ENCODE measurements around the gene MBOAT7. TPM values are rescaled to one million over a fixed set of nuclear protein-coding genes. Genes with fewer than 3 reads are reported as not detected.
"Not testable (repeated sequence)": the region's sequence is repeated elsewhere in the genome, so short reads cannot be mapped to it uniquely, and the experiment has no call there.

MBOAT7 gene
- polyA plus RNA-seq, 1 donor (not counting 4 experiments of a cell fraction or from before 2014, with no cell fraction given): 41.3 TPM

- no peak for TF ChIP-seq EZH2 (IDR thresholded peaks at IDR 0.05; ENCODE audit: low read length)
- TF ChIP-seq CTCF (optimal IDR thresholded peaks at IDR 0.05 in 1 of 3, IDR thresholded peaks at IDR 0.05 in 1 of 3, conservative IDR thresholded peaks at IDR 0.05 in 1 of 3; ENCODE audit: extremely low read depth in 1 of 3, insufficient read depth in 2 of 3, low read length in 3 of 3): no peak
- Histone ChIP-seq H3K27me3 (ENCODE audit: control insufficient read depth, extremely low read depth, insufficient read depth, low read length) (no peaks in the 10 kb centered on the region), H3K9ac (ENCODE audit: control insufficient read depth, extremely low read depth, insufficient read depth, low read length) (no peak overlapping the region), H3K27ac (ENCODE audit: control insufficient read depth, insufficient read depth, low read length) (no peak overlapping the region), H3K36me3 (ENCODE audit: control insufficient read depth in 2 of 2, extremely low read depth in 1 of 2, insufficient read depth in 2 of 2, low read length in 2 of 2) (peaks cover 15 to 23% of the 10 kb centered on the region in 2 experiments), H3K4me3 (ENCODE audit: control insufficient read depth in 2 of 3, extremely low read depth in 1 of 3, insufficient read depth in 2 of 3, low read depth in 1 of 3, low read length in 3 of 3) (no peak overlapping the region), H4K20me1 (ENCODE audit: control insufficient read depth, extremely low read depth, insufficient read depth, low read length) (no peaks in the 10 kb centered on the region), H3K4me1 (ENCODE audit: control insufficient read depth, extremely low read depth, insufficient read depth, low read length) (peaks cover 7% of the 10 kb centered on the region), H2AFZ (ENCODE audit: control insufficient read depth, low read length) (no peak overlapping the region), H3K4me2 (ENCODE audit: control insufficient read depth, extremely low read depth, insufficient read depth, low read depth, low read length) (no peak overlapping the region), H3K79me2 (ENCODE audit: control insufficient read depth, insufficient read depth, low read length) (peaks cover 27% of the 10 kb centered on the region), H3K9me1 (ENCODE audit: control insufficient read depth, extremely low read depth, insufficient read depth, low read length) (no peaks in the 10 kb centered on the region), H3K9me3 (ENCODE audit: control insufficient read depth, low read depth, low read length) (no peaks in the 10 kb centered on the region)
- dilution Hi-C loops (cut with MboI; ENCODE audit: extremely low pct_ligation_motif_present, low sequenced_read_pairs): no loop called here
- DNase-seq (ENCODE audit: low read depth, low spot score) (no peak), FAIRE-seq (no peak)
Observed at GRCh38 chr19:54186351-54186750, 3.0 kb downstream of the MBOAT7 start.

- no peak overlapping the region for H3K27ac ChIP-seq (ENCODE audit: control insufficient read depth, insufficient read depth, low read length)
- no peak overlapping the region for H3K9ac ChIP-seq (ENCODE audit: control insufficient read depth, extremely low read depth, insufficient read depth, low read length)
- no peak overlapping the region for H2AFZ ChIP-seq (ENCODE audit: control insufficient read depth, low read length)
- no peak overlapping the region for H3K4me2 ChIP-seq (ENCODE audit: control insufficient read depth, extremely low read depth, insufficient read depth, low read depth, low read length)
- H3K4me3 ChIP-seq (ENCODE audit: control insufficient read depth in 2 of 3, extremely low read depth in 1 of 3, insufficient read depth in 2 of 3, low read depth in 1 of 3, low read length in 3 of 3): no peak overlapping the region
- peaks cover 29 to 30% of the 10 kb centered on the region in 2 experiments for H3K36me3 ChIP-seq (ENCODE audit: control insufficient read depth in 2 of 2, extremely low read depth in 1 of 2, insufficient read depth in 2 of 2, low read length in 2 of 2)
- H3K9me3 ChIP-seq (ENCODE audit: control insufficient read depth, low read depth, low read length): no peaks in the 10 kb centered on the region
- H3K27me3 ChIP-seq (ENCODE audit: control insufficient read depth, extremely low read depth, insufficient read depth, low read length): no peaks in the 10 kb centered on the region
- H3K79me2 ChIP-seq (ENCODE audit: control insufficient read depth, insufficient read depth, low read length): peaks cover 19% of the 10 kb centered on the region
- TF ChIP-seq EZH2 (IDR thresholded peaks at IDR 0.05; ENCODE audit: low read length) (no peak), CTCF (optimal IDR thresholded peaks at IDR 0.05 in 1 of 3, IDR thresholded peaks at IDR 0.05 in 1 of 3, conservative IDR thresholded peaks at IDR 0.05 in 1 of 3; ENCODE audit: extremely low read depth in 1 of 3, insufficient read depth in 2 of 3, low read length in 3 of 3) (no peak)
- DNase-seq (ENCODE audit: low read depth, low spot score): no peak
- peaks cover 5% of the 10 kb centered on the region for H3K4me1 ChIP-seq (ENCODE audit: control insufficient read depth, extremely low read depth, insufficient read depth, low read length)
- dilution Hi-C loops (cut with MboI; ENCODE audit: extremely low pct_ligation_motif_present, low sequenced_read_pairs): no loop called here
- no peak for FAIRE-seq
- no peaks in the 10 kb centered on the region for H3K9me1 ChIP-seq (ENCODE audit: control insufficient read depth, extremely low read depth, insufficient read depth, low read length)
- H4K20me1 ChIP-seq (ENCODE audit: control insufficient read depth, extremely low read depth, insufficient read depth, low read length): peaks cover 5% of the 10 kb centered on the region
Observed at GRCh38 chr19:54183431-54183830, 5.9 kb downstream of the MBOAT7 start.

GRCh38 chr19:54181894-54182293 lies 7.5 kb downstream of the MBOAT7 start:
- H3K27ac ChIP-seq (ENCODE audit: control insufficient read depth, insufficient read depth, low read length); H3K9ac ChIP-seq (ENCODE audit: control insufficient read depth, extremely low read depth, insufficient read depth, low read length); H4K20me1 ChIP-seq (ENCODE audit: control insufficient read depth, extremely low read depth, insufficient read depth, low read length); H2AFZ ChIP-seq (ENCODE audit: control insufficient read depth, low read length); dilution Hi-C loops (cut with MboI; ENCODE audit: extremely low pct_ligation_motif_present, low sequenced_read_pairs); FAIRE-seq; H3K9me3 ChIP-seq (ENCODE audit: control insufficient read depth, low read depth, low read length); H3K9me1 ChIP-seq (ENCODE audit: control insufficient read depth, extremely low read depth, insufficient read depth, low read length); H3K4me3 ChIP-seq (ENCODE audit: control insufficient read depth in 2 of 3, extremely low read depth in 1 of 3, insufficient read depth in 2 of 3, low read depth in 1 of 3, low read length in 3 of 3); DNase-seq (ENCODE audit: low read depth, low spot score); H3K4me1 ChIP-seq (ENCODE audit: control insufficient read depth, extremely low read depth, insufficient read depth, low read length); H3K79me2 ChIP-seq (ENCODE audit: control insufficient read depth, insufficient read depth, low read length); H3K27me3 ChIP-seq (ENCODE audit: control insufficient read depth, extremely low read depth, insufficient read depth, low read length); H3K4me2 ChIP-seq (ENCODE audit: control insufficient read depth, extremely low read depth, insufficient read depth, low read depth, low read length): not testable (repeated sequence)
- peaks cover 27 to 30% of the 10 kb centered on the region in 2 experiments for H3K36me3 ChIP-seq (ENCODE audit: control insufficient read depth in 2 of 2, extremely low read depth in 1 of 2, insufficient read depth in 2 of 2, low read length in 2 of 2)

Measured in keratinocyte (primary cell).